Uterus (tissue), 2 donors: Measurements from ENCODE around the gene CBLB.

Experiments used
- CTCF ChIP-seq, 4 experiments: fragments of 200-600 bp in 2 of 4; fragments of 450-650 bp in 2 of 4; sonication (generic) in 2 of 4; IDR thresholded peaks; one replicate each; pipeline ENCODE4 v1.5.1; 2016 to 2019; ENCODE audit warnings: antibody characterized with exemption in 4 of 4, mild to moderate bottlenecking in 2 of 4, moderate library complexity in 1 of 4
- POLR2A ChIP-seq, 2 donors: fragments of 450-650 bp; IDR thresholded peaks; one replicate each; pipeline ENCODE4 v1.6.1; 2016; ENCODE audit warnings: antibody characterized with exemption in 2 of 2, mild to moderate bottlenecking in 1 of 2, moderate library complexity in 1 of 2

DNA sequence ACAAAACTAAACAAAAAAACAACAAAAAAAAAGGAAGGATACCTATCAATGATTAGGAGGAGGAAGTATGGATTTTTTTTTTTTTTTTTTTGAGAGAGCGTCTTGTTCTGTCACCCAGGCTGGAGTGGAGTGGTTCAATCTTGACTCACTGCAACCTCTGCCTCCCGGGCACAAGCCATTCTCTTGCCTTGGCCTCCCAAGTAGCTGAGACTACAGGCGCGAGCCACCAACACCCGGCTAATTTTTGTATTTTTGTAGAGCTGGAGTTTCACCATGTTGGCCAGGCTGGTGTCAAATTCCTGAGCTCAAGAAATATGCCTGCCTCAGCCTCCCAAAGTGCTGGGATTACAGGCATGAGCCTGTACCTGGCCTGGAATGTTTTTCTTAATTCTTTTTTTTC is 195.8 kb downstream of the CBLB start:
- TF ChIP-seq CTCF (IDR thresholded peaks at IDR 0.05) (no peak), POLR2A (IDR thresholded peaks at IDR 0.05) (no peak)
